GM12878 (cell line): ENCODE data around the gene LRGUK. TPM values are rescaled to one million over a fixed set of nuclear protein-coding genes. Genes with fewer than 3 reads are reported as not detected.
"Not testable (repeated sequence)": the region's sequence is repeated elsewhere in the genome, so short reads cannot be mapped to it uniquely, and the experiment has no call there.

ENCODE experiments used
- ATAC-seq: fragments of 200-7000 bp; cut with Tn5 transposase; 3 replicates; pipeline ENCODE4 v1.9.1; 2020; ENCODE audit warnings: mild to moderate bottlenecking, moderate library complexity
- BruUV-seq: library from RNA; stranded (reverse); fragments of 400-500 nt; replicated peaks from 2 replicates; lab custom pipeline; 2021; lab: Mats Ljungman, UMichigan
- CTCF ChIA-PET: fragments of 300-600 bp; sonication (Branson Sonifier 250); formaldehyde crosslinking; extraction: SDS; loops from one replicate; lab custom pipeline; 2021; ENCODE audit warnings: inconsistent platforms; lab: Yijun Ruan, JAX
- POLR2A ChIA-PET: fragments of 350-600 bp; formaldehyde crosslinking; extraction: SDS; loops from one replicate; lab custom pipeline; 2021; ENCODE audit warnings: inconsistent platforms; lab: Charles Lee
- RAD21 ChIA-PET: fragments of 300-600 bp; sonication (Branson Sonifier 250); formaldehyde crosslinking; loops from one replicate; lab custom pipeline; 2023; ENCODE audit warnings: antibody characterized with exemption; ENCODE audit not compliant: unreplicated experiment; lab: Charles Lee
- SMC1A ChIA-PET: fragments of 300-600 bp; sonication (Branson Sonifier 250); formaldehyde crosslinking; loops from one replicate; lab custom pipeline; 2023; ENCODE audit not compliant: unreplicated experiment, uncharacterized antibody; lab: Charles Lee
- DNase-seq: peaks from one replicate; pipeline ENCODE4 v3.0.0-alpha.2; 2011; ENCODE audit warnings: low read depth, low spot score
- FAIRE-seq: peaks from 3 replicates; lab custom pipeline; 2011; peaks lifted over from hg19 to GRCh38; lab: Jason Lieb, UNC
- H2AFZ ChIP-seq: 2 replicates; pipeline ENCODE4 v1.6.0; 2011; ENCODE audit warnings: low read depth, low read length, control low read depth; ENCODE audit not compliant: control insufficient read depth
- H3K27ac ChIP-seq: 2 replicates; pipeline ENCODE4 v1.5.1; 2011; ENCODE audit warnings: control low read depth; ENCODE audit not compliant: control insufficient read depth, insufficient read depth
- H3K27me3 ChIP-seq, 2 experiments: replicated peaks in 1 of 2; 2 replicates each; pipeline versions ENCODE4 v1.6.0 to v1.6.1; 2011; ENCODE audit warnings: low read length in 1 of 2; ENCODE audit not compliant: control insufficient read depth in 2 of 2, insufficient read depth in 2 of 2
- H3K36me3 ChIP-seq, 2 experiments: 2 replicates each; pipeline ENCODE4 v1.5.1; 2011; ENCODE audit warnings: low read length in 1 of 2; ENCODE audit not compliant: control insufficient read depth in 2 of 2, insufficient read depth in 2 of 2
- H3K4me1 ChIP-seq: 2 replicates; pipeline ENCODE4 v1.6.1; 2011; ENCODE audit warnings: mild to moderate bottlenecking, low read length, moderate library complexity, mixed read lengths; ENCODE audit not compliant: control insufficient read depth, insufficient read depth
- H3K4me2 ChIP-seq: 2 replicates; pipeline ENCODE4 v1.6.0; 2011; ENCODE audit warnings: control low read depth; ENCODE audit not compliant: control insufficient read depth, insufficient read depth
- H3K4me3 ChIP-seq: fragments of 200-600 bp; sonication (generic); 2 replicates; pipeline ENCODE4 v1.5.1; 2016
- H3K79me2 ChIP-seq: 2 replicates; pipeline ENCODE4 v1.6.0; 2011; ENCODE audit warnings: low read length; ENCODE audit not compliant: control insufficient read depth, insufficient read depth
- H3K9ac ChIP-seq: 2 replicates; pipeline ENCODE4 v1.8.0; 2011; ENCODE audit warnings: low read length, control low read depth, mixed read lengths; ENCODE audit not compliant: control insufficient read depth, insufficient read depth
- H3K9me3 ChIP-seq: replicated peaks from 3 replicates; pipeline ENCODE4 v1.5.1; 2011; ENCODE audit warnings: mild to moderate bottlenecking, low read length; ENCODE audit not compliant: control insufficient read depth, insufficient read depth
- H4K20me1 ChIP-seq: 2 replicates; pipeline ENCODE4 v1.6.0; 2011; ENCODE audit not compliant: control insufficient read depth, insufficient read depth
- CHD1 ChIP-seq: IDR thresholded peaks from 2 replicates; pipeline ENCODE4 v1.6.1; 2012; ENCODE audit warnings: low read depth, low read length, improper control_type of control experiment
- CHD4 ChIP-seq: fragments of 200-600 bp; sonication (generic); IDR thresholded peaks from 2 replicates; pipeline ENCODE4 v1.6.1; 2016; ENCODE audit warnings: mild to moderate bottlenecking
- DPF2 ChIP-seq: fragments of 450-650 bp; IDR thresholded peaks from 2 replicates; pipeline ENCODE4 v1.6.1; 2017; ENCODE audit warnings: mild to moderate bottlenecking
- HDGF ChIP-seq: fragments of 450-650 bp; IDR thresholded peaks from 2 replicates; pipeline ENCODE4 v1.6.1; 2016; ENCODE audit warnings: antibody characterized with exemption
- MTA2 ChIP-seq: fragments of 450-650 bp; IDR thresholded peaks from 2 replicates; pipeline ENCODE4 v1.6.1; 2016; ENCODE audit warnings: low read depth, mild to moderate bottlenecking, moderate library complexity
- NBN ChIP-seq: fragments of 450-650 bp; IDR thresholded peaks from 2 replicates; pipeline ENCODE4 v1.6.1; 2016
- NFXL1 ChIP-seq: fragments of 450-650 bp; IDR thresholded peaks from 2 replicates; pipeline ENCODE4 v1.6.1; 2017; ENCODE audit warnings: antibody characterized with exemption, mild to moderate bottlenecking, borderline replicate concordance
- STAT1 ChIP-seq: fragments of 450-650 bp; conservative IDR thresholded peaks from 2 replicates; pipeline ENCODE4 v1.6.1; 2014; ENCODE audit warnings: antibody characterized with exemption, mild to moderate bottlenecking
- WRNIP1 ChIP-seq: IDR thresholded peaks from 2 replicates; pipeline ENCODE4 v1.6.1; 2011; ENCODE audit warnings: low read depth, low read length, improper control_type of control experiment, borderline replicate concordance
- ZNF384 ChIP-seq: IDR thresholded peaks from 2 replicates; pipeline ENCODE4 v1.6.1; 2012; ENCODE audit warnings: low read depth, mild to moderate bottlenecking, low read length, improper control_type of control experiment, borderline replicate concordance
- ZZZ3 ChIP-seq: IDR thresholded peaks from 2 replicates; pipeline ENCODE4 v1.6.1; 2011; ENCODE audit warnings: low read depth; ENCODE audit not compliant: control insufficient read depth, insufficient read length
- WGBS: methylation state at CpG from one replicate; pipeline ENCODE4 v1.1.6; 2016; ENCODE audit warnings: low lambda C conversion rate; ENCODE audit not compliant: insufficient replicate concordance, insufficient coverage; ENCODE audit errors: missing lambda C conversion rate; 5-methylcytosine and 5-hydroxymethylcytosine counted together
- in situ Hi-C: fragments of 300-500 bp; cut with MboI; formaldehyde crosslinking; loops from 9 replicates; pipeline ENCODE4 v1.14.3; 2018; ENCODE audit warnings: mixed read lengths
- intact Hi-C: fragments of 100-400 bp; cut with micrococcal nuclease; formaldehyde crosslinking; loops from one replicate; pipeline ENCODE4 v1.14.2; 2022; ENCODE audit not compliant: unreplicated experiment
- polyA plus RNA-seq, 11 experiments: library from polyadenylated mRNA; depleted of rRNA in 4 of 11; unstranded in 6 of 11; stranded (reverse) in 5 of 11; fragments of >200 nt; fragmentation: Nextera tagmentation in 4 of 11; fragmentation: Illumina TruSeq in 1 of 11; extraction: Ambion mirVana in 4 of 11; extraction: Trizol in 1 of 11; gene quantifications; 1 replicate in 1 of 11; 2 replicates in 10 of 11; pipeline versions ENCODE4 v1.2.1 to v1.2.3, GENCODE V29; 2011 to 2016; ENCODE audit warnings: inconsistent platforms in 2 of 11, missing spikeins in 2 of 11, low read depth in 1 of 11
- total RNA-seq, 4 experiments: library from RNA; depleted of rRNA in 3 of 4; stranded (reverse); fragments of >200 nt in 3 of 4; fragmentation: Illumina TruSeq in 1 of 4; extraction: Trizol in 1 of 4; gene quantifications; 2 replicates each; pipeline versions ENCODE4 v1.2.1 to v1.2.3, GENCODE V29; 2013 to 2021

LRGUK gene
- total and polyA plus RNA-seq, 10 of the 15 experiments (the other 5 are each of a cell fraction or from before 2014, with no cell fraction given): 0.04 to 0.14 (median 0.08) TPM; not detected in 3

GRCh38 chr7:134220236-134220635 is 93.1 kb downstream of the LRGUK start:
- Histone ChIP-seq H2AFZ (no peak overlapping the region), H3K9ac (no peak overlapping the region), H3K4me3 (no peak overlapping the region), H3K36me3 (no peaks in the 10 kb centered on the region), H3K9me3 (no peaks in the 10 kb centered on the region), H3K27ac (no peak overlapping the region), H3K4me2 (no peak overlapping the region), H3K79me2 (no peaks in the 10 kb centered on the region), H3K27me3 (peaks cover 0 to 3% of the 10 kb centered on the region in 2 experiments; a peak in 1 of 4 replicates), H4K20me1 (no peaks in the 10 kb centered on the region), H3K4me1 (no peaks in the 10 kb centered on the region)
- CTCF ChIA-PET: no interaction called here
- RAD21 ChIA-PET: no interaction called here
- TF ChIP-seq ZNF384: no peak
- TF ChIP-seq NBN: no peak
- no peak for TF ChIP-seq DPF2
- TF ChIP-seq WRNIP1: no peak
- no peak for TF ChIP-seq NFXL1
- TF ChIP-seq CHD1: no peak
- TF ChIP-seq STAT1: no peak
- TF ChIP-seq ZZZ3: no peak
- TF ChIP-seq CHD4: no peak
- no peak for TF ChIP-seq HDGF
- no peak for TF ChIP-seq MTA2
- intact Hi-C loops (no loop called here), in situ Hi-C loops (no loop called here)
- no peak for FAIRE-seq
- BruUV-seq: no TSS peak
- ATAC-seq: no peak
- SMC1A ChIA-PET: no interaction called here
- POLR2A ChIA-PET: no interaction called here
- WGBS: 19% methylated on average over 3 of the region's 3 CpGs
- DNase-seq: no peak

GRCh38 chr7:134231296-134231695 is 104.2 kb downstream of the LRGUK start:
- H3K9ac ChIP-seq, FAIRE-seq, H3K36me3 ChIP-seq, POLR2A ChIA-PET, CTCF ChIA-PET, in situ Hi-C loops, H2AFZ ChIP-seq, H3K27me3 ChIP-seq, H3K4me2 ChIP-seq, SMC1A ChIA-PET, H3K9me3 ChIP-seq, ATAC-seq, DNase-seq, H3K4me3 ChIP-seq, BruUV-seq, H3K79me2 ChIP-seq, H3K27ac ChIP-seq, intact Hi-C loops, H4K20me1 ChIP-seq, H3K4me1 ChIP-seq, RAD21 ChIA-PET: not testable (repeated sequence)
- 5% methylated on average over 7 of the region's 7 CpGs for WGBS
